ENCODE results near the gene KANK2.
A peak's percentile ranks its signal among the peaks of the same experiment; 100 is the strongest.
"Not testable (repeated sequence)": the region's sequence is repeated elsewhere in the genome, so short reads cannot be mapped to it uniquely, and the experiment has no call there.

KANK2 gene

GRCh38 chr19:11141937-11142527 lies 55.3 kb downstream of the KANK2 start:
- DNase-seq (ENCODE audit: low spot score), result no peak

- DNase-seq (ENCODE audit: low spot score), result no peak
Observed at GRCh38 chr19:11140896-11141295, 56.4 kb downstream of the KANK2 start.

GRCh38 chr19:11140023-11140538 lies 57.3 kb downstream of the KANK2 start:
- DNase-seq (ENCODE audit: low spot score), result not testable (repeated sequence)

DNA sequence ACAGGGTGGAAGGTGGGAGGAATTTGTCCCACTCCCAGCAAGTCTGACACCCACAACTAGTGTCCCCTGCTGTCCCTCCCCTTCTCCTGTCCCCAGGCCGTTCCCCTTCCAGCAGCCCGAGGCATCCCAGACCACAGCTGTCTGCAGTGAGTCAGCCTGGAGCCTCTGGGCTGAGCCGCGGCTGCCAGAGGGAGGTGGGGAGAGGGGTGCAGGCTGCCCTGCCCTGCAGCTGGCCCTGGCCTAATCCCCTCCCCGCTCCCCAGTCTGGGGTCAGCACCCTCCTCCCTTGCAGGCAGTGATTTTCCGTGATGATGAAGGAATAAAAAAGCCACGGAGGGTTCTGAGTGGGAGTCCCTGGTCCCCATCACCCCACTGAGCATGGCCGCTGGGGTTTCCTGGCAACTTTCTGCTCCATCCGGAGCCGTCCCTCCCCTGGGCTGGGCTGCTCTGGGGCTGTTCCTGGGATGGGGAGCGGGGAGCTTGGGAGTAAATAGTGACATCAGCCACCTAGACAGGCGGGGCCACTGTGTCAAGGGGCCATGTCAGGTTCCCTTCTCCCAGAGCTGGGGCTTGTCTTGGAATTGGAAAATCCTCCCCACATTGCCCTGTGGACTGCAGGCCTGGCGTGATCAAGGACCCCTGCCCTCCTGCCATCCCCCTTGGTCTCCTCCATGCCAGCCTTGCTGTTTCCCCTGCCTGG lies 58.6 kb downstream of the KANK2 start:
- peak; percentile 57 for DNase-seq (ENCODE audit: low spot score)

DNA sequence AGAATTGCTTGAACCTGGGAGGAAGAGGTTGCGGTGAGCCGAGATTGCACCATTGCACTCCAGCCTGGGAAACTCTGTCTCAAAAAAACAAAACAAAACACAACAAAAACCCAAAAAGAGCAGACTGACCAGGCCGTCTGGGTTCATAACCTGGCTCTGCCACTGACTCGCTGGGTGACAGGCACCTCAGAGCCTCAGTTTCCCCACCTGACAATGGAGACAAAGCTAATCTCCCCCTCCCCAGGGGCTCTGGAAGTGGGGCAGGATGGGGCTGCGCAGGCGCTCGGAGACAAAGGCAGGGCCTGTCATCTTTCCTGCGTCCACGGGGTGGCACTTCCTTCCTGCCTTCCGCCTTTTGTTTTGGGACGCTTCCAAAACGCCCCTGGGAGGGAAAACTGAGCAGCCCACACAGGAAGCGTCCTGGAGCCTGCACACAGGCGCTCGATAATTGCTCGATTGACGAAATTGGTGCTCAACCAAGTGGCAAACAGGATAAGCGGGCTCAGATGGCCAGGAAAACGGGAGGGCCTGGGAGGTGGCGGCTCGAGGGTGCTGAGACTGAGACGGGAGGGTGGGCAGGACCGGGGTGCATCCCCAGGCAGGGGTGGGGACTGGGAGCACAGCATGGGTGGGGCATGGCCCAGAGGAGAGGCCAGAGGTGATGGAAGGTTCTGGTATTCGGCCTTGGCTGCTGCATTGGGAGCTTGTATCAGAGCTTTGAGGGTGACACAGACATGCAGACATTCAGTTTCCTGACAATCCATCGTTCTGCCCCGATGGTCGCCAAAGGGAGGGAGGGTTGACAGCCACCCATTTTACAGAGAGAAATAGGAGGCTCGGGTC lies 59.6 kb downstream of the KANK2 start:
- peak; percentile 84 for DNase-seq (ENCODE audit: low spot score)

DNA sequence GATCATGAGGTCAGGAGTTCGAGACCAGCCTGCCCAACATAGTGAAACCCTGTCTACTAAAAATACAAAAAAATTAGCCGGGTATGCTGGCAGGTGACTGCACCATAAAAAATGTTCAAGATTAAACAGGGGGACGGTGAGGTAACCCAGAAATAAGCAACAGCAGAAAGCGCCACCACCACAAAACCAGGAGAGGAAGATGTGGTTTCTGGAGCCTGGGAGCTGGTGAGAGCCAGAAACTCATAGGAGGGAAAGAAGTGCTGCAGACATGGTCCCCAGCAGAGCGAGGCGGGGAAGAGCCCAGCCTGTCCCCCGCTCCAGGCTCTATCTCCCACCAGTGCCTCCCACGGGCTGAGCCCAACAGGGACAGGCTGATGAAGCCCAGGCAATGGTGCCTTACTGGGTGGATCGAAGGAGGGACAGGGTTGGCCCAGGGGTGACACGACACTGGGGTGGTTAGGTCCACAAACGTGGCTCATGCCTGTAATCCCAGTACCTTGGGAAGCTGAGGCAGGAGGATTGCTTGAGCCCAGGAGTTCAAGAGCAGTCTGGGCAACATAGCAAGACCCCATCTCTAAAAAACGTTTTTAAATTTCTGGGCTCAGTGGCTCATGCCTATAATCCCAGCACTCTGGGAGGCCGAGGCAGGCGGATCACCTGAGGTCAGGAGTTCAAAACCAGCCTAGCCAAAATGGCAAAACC lies 60.8 kb downstream of the KANK2 start:
- no peak for DNase-seq (ENCODE audit: low spot score)

DNA sequence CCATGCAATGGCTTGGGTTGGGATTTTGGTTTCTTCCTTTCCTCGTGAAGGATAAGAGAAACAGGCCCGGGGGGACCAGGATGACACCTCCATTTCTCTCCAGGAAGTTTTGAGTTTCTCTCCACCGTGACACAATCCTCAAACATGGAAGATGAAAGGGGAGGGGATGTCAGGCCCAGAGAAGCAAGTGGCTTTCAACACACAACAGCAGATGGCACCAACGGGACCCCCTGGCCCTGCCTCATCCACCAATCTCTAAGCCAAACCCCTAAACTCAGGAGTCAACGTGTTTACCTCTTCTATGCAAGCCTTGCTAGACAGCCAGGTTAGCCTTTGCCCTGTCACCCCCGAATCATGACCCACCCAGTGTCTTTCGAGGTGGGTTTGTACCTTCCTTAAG lies 65.9 kb downstream of the KANK2 start:
- no peak for DNase-seq (ENCODE audit: low spot score)

GRCh38 chr19:11130824-11131455 lies 66.4 kb downstream of the KANK2 start:
- peak; percentile 58 for DNase-seq (ENCODE audit: low spot score)

- DNase-seq (ENCODE audit: low spot score), result no peak
Observed at GRCh38 chr19:11127905-11128304, 69.4 kb downstream of the KANK2 start.

DNA sequence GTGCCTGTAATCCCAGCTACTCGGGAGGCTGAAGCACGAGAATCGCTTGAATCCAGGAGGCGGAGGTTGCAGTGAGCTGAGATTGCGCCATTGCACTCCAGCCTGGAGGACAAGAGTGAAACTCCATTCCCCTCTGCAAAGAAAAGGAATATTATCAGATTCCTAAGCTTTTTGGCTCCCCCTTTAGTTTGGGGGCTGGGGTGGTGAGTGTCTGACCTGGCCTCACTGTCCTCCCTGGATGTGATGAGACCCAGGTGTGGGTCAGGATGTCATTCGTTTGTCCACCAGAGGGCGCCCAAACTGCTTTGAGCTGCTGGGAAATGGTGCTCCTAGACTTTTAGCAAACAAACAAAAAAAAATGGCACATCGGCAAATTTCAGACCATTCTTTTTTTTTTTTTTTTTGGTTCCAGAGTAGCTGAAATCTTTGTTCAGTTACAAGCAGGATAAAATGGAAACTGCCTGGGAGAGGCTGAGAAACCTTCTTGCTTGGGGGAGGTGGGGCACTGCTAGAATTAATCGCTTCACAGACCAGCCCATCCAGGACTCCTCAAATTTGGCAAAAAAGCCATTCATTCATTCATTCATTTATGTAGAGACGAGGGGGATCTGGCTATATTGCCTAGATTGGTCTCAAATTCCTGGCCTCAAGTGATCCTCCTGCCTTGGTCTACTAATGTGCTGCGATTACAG lies 71.2 kb downstream of the KANK2 start:
- DNase-seq (ENCODE audit: low spot score), result peak; percentile 60

DNA sequence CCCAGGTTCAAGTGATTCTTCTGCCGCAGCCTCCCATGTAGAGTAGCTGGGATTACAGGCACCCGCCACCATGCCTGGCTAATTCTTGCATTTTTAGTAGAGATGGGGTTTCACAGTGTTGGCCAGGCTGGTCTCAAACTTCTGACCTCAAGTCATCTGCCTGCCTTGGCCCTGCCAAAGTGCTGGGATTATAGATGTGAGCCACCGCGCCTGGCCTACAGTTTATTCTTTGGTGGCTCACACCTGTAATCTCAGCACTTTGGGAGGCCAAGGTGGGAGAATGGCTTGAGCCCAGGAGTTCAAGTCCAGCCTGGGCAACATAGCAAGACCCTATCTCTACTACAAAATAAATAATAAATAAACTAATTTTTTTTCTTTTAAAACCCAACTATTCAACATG lies 73.2 kb downstream of the KANK2 start:
- not testable (repeated sequence) for DNase-seq (ENCODE audit: low spot score)

DNA sequence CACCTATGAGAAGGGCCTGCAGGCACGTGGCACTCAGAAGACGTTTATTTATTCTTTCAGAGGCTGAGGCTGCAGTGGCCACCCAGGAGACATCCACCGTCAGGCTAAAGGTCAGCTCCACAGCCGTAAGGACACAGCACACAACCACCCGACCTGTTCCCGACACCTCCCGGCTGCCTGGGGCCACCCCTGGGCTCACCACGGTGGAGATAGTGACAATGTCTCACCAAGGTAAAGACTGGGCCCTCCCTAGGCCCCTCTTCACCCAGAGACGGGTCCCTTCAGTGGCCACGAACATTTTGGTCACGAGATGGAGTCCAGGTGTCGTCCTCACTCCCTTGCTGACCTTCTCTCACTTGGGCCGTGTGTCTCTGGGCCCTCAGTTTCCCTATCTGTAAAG lies 74.2 kb downstream of the KANK2 start:
- no peak for DNase-seq (ENCODE audit: low spot score)

DNA sequence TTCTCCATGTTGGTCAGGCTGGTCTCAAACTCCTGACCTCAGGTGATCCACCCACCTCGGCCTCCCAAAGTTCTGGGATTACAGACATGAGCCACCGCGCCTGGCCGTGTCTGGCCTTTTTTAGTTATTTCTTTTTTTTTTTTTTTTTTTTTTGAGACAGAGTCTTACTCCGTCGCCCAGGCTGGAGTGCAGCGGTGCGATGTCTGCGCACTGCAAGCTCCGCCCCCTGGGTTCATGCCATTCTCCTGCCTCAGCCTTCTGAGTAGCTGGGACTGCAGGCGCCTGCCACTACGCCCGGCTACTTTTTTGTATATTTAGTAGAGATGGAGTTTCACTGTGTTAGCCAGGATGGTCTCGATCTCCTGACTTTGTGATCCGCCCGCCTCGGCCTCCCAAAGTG lies 75.4 kb downstream of the KANK2 start:
- not testable (repeated sequence) for DNase-seq (ENCODE audit: low spot score)

GRCh38 chr19:11116507-11116906 lies 80.8 kb downstream of the KANK2 start:
- DNase-seq (ENCODE audit: low spot score), result no peak

DNA sequence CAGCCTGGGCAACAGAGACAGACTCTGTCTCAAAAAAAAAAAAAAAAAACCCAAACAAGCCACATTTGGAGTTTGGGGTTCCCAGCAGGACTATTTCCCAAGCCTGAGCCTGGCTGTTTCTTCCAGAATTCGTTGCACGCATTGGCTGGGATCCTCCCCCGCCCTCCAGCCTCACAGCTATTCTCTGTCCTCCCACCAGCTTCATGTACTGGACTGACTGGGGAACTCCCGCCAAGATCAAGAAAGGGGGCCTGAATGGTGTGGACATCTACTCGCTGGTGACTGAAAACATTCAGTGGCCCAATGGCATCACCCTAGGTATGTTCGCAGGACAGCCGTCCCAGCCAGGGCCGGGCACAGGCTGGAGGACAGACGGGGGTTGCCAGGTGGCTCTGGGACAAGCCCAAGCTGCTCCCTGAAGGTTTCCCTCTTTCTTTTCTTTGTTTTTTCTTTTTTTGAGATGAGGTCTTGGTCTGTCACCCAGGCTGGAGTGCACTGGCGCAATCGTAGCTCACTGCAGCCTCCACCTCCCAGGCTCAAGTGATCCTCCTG lies 81.4 kb downstream of the KANK2 start:
- DNase-seq (ENCODE audit: low spot score), result no peak

DNA sequence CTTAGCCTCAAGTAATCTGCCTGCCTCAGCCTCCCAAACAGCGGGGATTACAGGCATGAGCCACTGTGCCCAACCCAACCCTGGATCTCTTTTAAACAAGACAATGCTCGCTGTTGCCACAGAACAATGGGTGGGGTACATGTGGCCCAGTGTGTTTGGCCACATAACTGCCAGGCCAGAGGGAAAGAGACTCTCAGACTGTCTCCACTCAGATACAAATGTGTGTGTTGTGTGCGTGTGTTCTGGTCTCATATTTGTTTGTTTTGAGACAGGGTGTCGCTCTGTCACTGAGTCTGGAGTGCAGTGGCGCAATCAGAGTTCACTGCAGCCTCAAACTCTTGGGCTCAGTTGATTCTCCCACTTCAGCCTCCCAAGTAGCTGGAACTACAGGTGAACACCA lies 82.3 kb downstream of the KANK2 start:
- no peak for DNase-seq (ENCODE audit: low spot score)

Data from SK-N-DZ (cell line).